Suprapubic skin (tissue), 4 donors: ENCODE data around the gene RC3H2. TPM values are rescaled to one million over a fixed set of nuclear protein-coding genes. Genes with fewer than 3 reads are reported as not detected.
"Not testable (repeated sequence)": the region's sequence is repeated elsewhere in the genome, so short reads cannot be mapped to it uniquely, and the experiment has no call there.

Experiments used
- DNase-seq, 2 donors: peaks; one replicate each; pipeline ENCODE4 v3.0.0-alpha.2; 2019; ENCODE audit warnings: low spot score in 2 of 2
- H3K27ac ChIP-seq: fragments of 200-600 bp; sonication (generic); one replicate; pipeline ENCODE4 v1.5.1; 2019
- H3K27me3 ChIP-seq: fragments of 200-600 bp; sonication (generic); one replicate; pipeline ENCODE4 v1.5.1; 2019
- H3K36me3 ChIP-seq: fragments of 200-600 bp; sonication (generic); one replicate; pipeline ENCODE4 v1.5.1; 2019
- H3K4me1 ChIP-seq: fragments of 200-600 bp; sonication (generic); one replicate; pipeline ENCODE4 v1.5.1; 2019
- H3K4me3 ChIP-seq: fragments of 200-600 bp; sonication (generic); one replicate; pipeline ENCODE4 v1.5.1; 2019; ENCODE audit warnings: mild to moderate bottlenecking
- H3K9me3 ChIP-seq: fragments of 200-600 bp; sonication (generic); one replicate; pipeline ENCODE4 v1.5.1; 2019
- CTCF ChIP-seq, 2 donors: fragments of 200-600 bp in 1 of 2; fragments of 450-650 bp in 1 of 2; sonication (generic) in 1 of 2; IDR thresholded peaks; one replicate each; pipeline ENCODE4 v1.5.1; 2016 to 2019; ENCODE audit warnings: antibody characterized with exemption in 2 of 2, mild to moderate bottlenecking in 1 of 2, moderate library complexity in 1 of 2
- EP300 ChIP-seq: sonication (generic); formaldehyde crosslinking; IDR thresholded peaks from one replicate; pipeline ENCODE4 v1.6.1; 2017; ENCODE audit warnings: antibody characterized with exemption
- POLR2A ChIP-seq, 2 donors: fragments of 450-650 bp; IDR thresholded peaks; one replicate each; pipeline ENCODE4 v1.6.1; 2017; ENCODE audit warnings: antibody characterized with exemption in 2 of 2, mild to moderate bottlenecking in 2 of 2, moderate library complexity in 2 of 2
- POLR2AphosphoS5 ChIP-seq, 3 donors: sonication (generic); formaldehyde crosslinking; IDR thresholded peaks; one replicate each; pipeline ENCODE4 v1.6.1; 2017; ENCODE audit warnings: antibody characterized with exemption in 3 of 3
- WGBS: methylation state at CpG from one replicate; pipeline ENCODE4 v1.1.5; 2018; 5-methylcytosine and 5-hydroxymethylcytosine counted together
- total RNA-seq, 4 donors: library from RNA; depleted of rRNA; stranded (reverse); fragments of >200 nt; gene quantifications; one replicate each; pipeline ENCODE4 v1.1.0, GENCODE V29; 2016

The RC3H2 gene
- total RNA-seq, 4 donors from 2014 or later: 24.2 to 59.2 (median 28.6) TPM

- WGBS: 77% methylated on average over 6 of the region's 6 CpGs
- Histone ChIP-seq H3K4me1 (peaks cover 23% of the 10 kb centered on the region), H3K36me3 (peaks cover 17% of the 10 kb centered on the region), H3K9me3 (no peaks in the 10 kb centered on the region), H3K4me3 (no peak overlapping the region), H3K27me3 (no peaks in the 10 kb centered on the region), H3K27ac (no peak overlapping the region)
- TF ChIP-seq POLR2AphosphoS5 (IDR thresholded peaks at IDR 0.05) (no peak), EP300 (no peak), POLR2A (IDR thresholded peaks at IDR 0.05) (no peak), CTCF (IDR thresholded peaks at IDR 0.05) (no peak)
- peak in 1 of 2 donors; percentile 24 for DNase-seq
These were observed 90.6 kb downstream of the RC3H2 start for GRCh38 chr9:122814545-122814944.

- peaks cover 32% of the 10 kb centered on the region for H3K4me1 ChIP-seq
- H3K27me3 ChIP-seq: no peaks in the 10 kb centered on the region
- TF ChIP-seq POLR2AphosphoS5 (IDR thresholded peaks at IDR 0.05) (no peak), EP300 (no peak), CTCF (IDR thresholded peaks at IDR 0.05) (no peak), POLR2A (IDR thresholded peaks at IDR 0.05) (no peak)
- 79% methylated on average over 4 of the region's 4 CpGs for WGBS
- no peak overlapping the region for H3K4me3 ChIP-seq
- no peaks in the 10 kb centered on the region for H3K9me3 ChIP-seq
- H3K36me3 ChIP-seq: peaks cover 14% of the 10 kb centered on the region
- no peak for DNase-seq
- H3K27ac ChIP-seq: no peak overlapping the region
These were observed 92.4 kb downstream of the RC3H2 start for GRCh38 chr9:122812736-122813135.

GRCh38 chr9:122810306-122810946, 94.7 kb downstream of the RC3H2 start:
- peak in 1 of 2 donors; percentile 79 for DNase-seq
- no peaks in the 10 kb centered on the region for H3K36me3 ChIP-seq
- no peak for TF ChIP-seq POLR2A (IDR thresholded peaks at IDR 0.05)
- no peak for TF ChIP-seq POLR2AphosphoS5 (IDR thresholded peaks at IDR 0.05)
- no peak for TF ChIP-seq EP300
- TF ChIP-seq CTCF (IDR thresholded peaks at IDR 0.05): peak; percentile 53 to 89
- peak overlapping the region; percentile 25 for H3K27ac ChIP-seq
- WGBS: 4% methylated on average over 8 of the region's 8 CpGs
- H3K9me3 ChIP-seq: no peaks in the 10 kb centered on the region
- no peaks in the 10 kb centered on the region for H3K27me3 ChIP-seq
- H3K4me3 ChIP-seq: no peak overlapping the region
- peaks cover 29% of the 10 kb centered on the region for H3K4me1 ChIP-seq

GRCh38 chr9:122809261-122809660, 95.9 kb downstream of the RC3H2 start:
- peaks cover 25% of the 10 kb centered on the region for H3K4me1 ChIP-seq
- 58% methylated on average over 7 of the region's 7 CpGs for WGBS
- H3K9me3 ChIP-seq, H3K4me3 ChIP-seq, H3K36me3 ChIP-seq, DNase-seq, H3K27me3 ChIP-seq: not testable (repeated sequence)
- peak overlapping the region; percentile 25 for H3K27ac ChIP-seq

- H3K36me3 ChIP-seq: no peaks in the 10 kb centered on the region
- H3K4me3 ChIP-seq: no peak overlapping the region
- peaks cover 25% of the 10 kb centered on the region for H3K4me1 ChIP-seq
- TF ChIP-seq POLR2AphosphoS5 (IDR thresholded peaks at IDR 0.05): no peak
- no peak for TF ChIP-seq CTCF (IDR thresholded peaks at IDR 0.05)
- TF ChIP-seq POLR2A (IDR thresholded peaks at IDR 0.05): no peak
- no peak for TF ChIP-seq EP300
- 93% methylated on average over 3 of the region's 3 CpGs for WGBS
- no peak for DNase-seq
- no peaks in the 10 kb centered on the region for H3K27me3 ChIP-seq
- no peak overlapping the region for H3K27ac ChIP-seq
- H3K9me3 ChIP-seq: no peaks in the 10 kb centered on the region
These were observed 97.0 kb downstream of the RC3H2 start for GRCh38 chr9:122808141-122808540.
